ENCODE results near the gene NTM. TPM values are rescaled to one million over a fixed set of nuclear protein-coding genes. Genes with fewer than 3 reads are reported as not detected.

Gene NTM
- total RNA-seq, 2 donors from 2014 or later, result 0.26 to 3.6 TPM

DNA sequence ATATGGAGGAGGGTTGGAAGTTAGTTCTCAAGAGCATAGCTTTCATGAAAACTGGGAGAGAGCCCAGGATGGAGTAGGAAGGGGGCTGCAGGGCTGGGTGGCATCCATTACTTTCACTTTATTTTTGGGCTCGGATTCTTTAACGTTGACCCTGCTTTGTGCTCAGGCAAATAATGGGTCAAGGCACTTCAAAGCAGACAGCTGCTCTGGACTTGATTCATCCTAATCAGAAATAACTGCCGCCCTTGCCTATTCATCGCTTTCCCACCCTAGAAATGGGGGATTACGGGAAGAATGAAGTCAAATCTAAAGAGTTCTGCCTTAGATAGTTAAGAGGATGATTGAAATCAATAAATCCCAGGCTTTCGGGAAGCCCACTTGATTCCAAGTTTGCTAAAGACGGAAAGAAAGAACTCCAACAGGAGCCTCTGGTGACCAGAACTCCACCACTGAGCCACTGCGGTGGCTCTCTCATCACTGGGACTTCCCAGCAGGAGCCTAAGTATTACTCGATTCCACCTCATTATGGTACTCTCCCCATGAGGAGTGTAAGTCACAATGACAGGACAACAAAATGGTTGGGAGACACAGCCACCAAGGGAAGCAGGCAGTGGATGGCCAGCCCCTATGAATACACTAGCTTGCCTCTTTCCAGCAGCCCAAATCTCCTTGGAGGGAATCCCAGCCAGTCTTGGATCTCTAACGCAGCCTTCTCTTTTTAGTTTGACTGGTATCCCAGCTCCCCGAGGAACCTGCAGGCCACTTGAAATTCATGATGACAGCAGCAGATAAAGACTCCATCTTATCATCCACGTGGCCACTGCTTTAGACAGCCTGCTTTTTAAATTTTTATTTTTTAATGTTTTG is 815.5 kb downstream of the NTM start:
- DNase-seq (no peak), ATAC-seq (no peak)
- intact Hi-C loops (cut with DNase I), result no loop called here
- WGBS, 2 donors, result 63 to 68% methylated on average over 12 of the region's 12 CpGs
- TF ChIP-seq POLR2A (IDR thresholded peaks at IDR 0.05), result no peak
- TF ChIP-seq, protein P1, sequence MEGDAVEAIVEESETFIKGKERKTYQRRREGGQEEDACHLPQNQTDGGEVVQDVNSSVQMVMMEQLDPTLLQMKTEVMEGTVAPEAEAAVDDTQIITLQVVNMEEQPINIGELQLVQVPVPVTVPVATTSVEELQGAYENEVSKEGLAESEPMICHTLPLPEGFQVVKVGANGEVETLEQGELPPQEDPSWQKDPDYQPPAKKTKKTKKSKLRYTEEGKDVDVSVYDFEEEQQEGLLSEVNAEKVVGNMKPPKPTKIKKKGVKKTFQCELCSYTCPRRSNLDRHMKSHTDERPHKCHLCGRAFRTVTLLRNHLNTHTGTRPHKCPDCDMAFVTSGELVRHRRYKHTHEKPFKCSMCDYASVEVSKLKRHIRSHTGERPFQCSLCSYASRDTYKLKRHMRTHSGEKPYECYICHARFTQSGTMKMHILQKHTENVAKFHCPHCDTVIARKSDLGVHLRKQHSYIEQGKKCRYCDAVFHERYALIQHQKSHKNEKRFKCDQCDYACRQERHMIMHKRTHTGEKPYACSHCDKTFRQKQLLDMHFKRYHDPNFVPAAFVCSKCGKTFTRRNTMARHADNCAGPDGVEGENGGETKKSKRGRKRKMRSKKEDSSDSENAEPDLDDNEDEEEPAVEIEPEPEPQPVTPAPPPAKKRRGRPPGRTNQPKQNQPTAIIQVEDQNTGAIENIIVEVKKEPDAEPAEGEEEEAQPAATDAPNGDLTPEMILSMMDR (IDR thresholded peaks at IDR 0.05), result no peak
- Histone ChIP-seq H3K27ac (no peak overlapping the region), H3K9me3 (no peaks in the 10 kb centered on the region), H3K27me3 (peaks cover 0 to 4% of the 10 kb centered on the region in 2 donors), H3K36me3 (replicated peaks in 1 of 2; ENCODE audit: insufficient read depth in 1 of 2, low read depth in 2 of 2) (no peaks in the 10 kb centered on the region), H3K4me3 (no peak overlapping the region), H3K4me1 (no peaks in the 10 kb centered on the region)

DNA sequence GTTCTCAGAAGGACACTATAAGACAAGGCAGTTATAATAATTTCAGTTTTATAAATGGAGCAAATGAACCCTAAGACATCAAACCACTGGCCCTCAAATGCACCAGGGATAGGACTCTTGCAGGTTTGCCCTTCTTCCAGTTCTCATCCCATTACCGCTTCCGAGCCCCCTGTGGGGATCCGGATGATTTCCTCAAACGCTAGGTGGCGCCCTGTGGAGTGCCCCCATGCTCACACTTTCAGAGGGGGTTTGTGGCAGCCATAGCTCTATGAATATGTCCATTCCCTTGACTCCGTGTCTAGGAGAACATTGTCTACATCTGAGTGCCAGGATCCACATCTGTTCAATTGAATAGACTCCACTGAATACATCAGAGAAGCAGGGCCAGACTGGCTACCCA is 816.3 kb downstream of the NTM start:
- TF ChIP-seq, protein P1 (IDR thresholded peaks at IDR 0.05), result peak in 1 of 7 experiments; percentile 10
- no peak for TF ChIP-seq POLR2A (IDR thresholded peaks at IDR 0.05)
- intact Hi-C loops (cut with DNase I), result no loop called here
- Histone ChIP-seq H3K4me1 (no peaks in the 10 kb centered on the region), H3K4me3 (no peak overlapping the region), H3K27ac (no peak overlapping the region), H3K9me3 (peaks cover 0 to 5% (median 0%) of the 10 kb centered on the region in 3 donors), H3K27me3 (peaks cover 0 to 4% of the 10 kb centered on the region in 2 donors), H3K36me3 (replicated peaks in 1 of 2; ENCODE audit: insufficient read depth in 1 of 2, low read depth in 2 of 2) (no peaks in the 10 kb centered on the region)
- 50 to 52% methylated on average over 6 of the region's 6 CpGs for WGBS, 2 donors
- no peak for DNase-seq
- no peak for ATAC-seq

DNA sequence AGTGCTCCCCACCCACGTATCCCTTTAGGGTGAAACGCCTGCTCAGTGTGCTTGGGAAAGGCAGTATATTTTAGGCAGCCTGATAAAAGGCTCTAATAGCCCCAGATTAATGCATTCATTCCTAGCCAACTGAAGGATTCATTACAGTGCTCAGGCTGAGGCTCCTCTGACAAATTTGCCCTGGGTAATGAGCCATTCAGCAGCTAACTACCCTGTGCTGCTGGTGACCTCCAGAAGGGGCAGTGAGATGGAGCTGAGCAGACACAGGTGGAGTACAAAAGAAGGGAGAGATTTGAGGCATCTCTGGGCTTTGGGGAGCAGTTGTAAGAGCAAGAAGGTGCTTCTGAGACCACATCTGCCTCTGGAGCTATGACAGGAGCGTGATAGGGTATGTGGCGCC is 817.0 kb downstream of the NTM start:
- no peaks in the 10 kb centered on the region for H3K36me3 ChIP-seq (replicated peaks in 1 of 2; ENCODE audit: insufficient read depth in 1 of 2, low read depth in 2 of 2)
- no peak overlapping the region for H3K4me3 ChIP-seq
- TF ChIP-seq POLR2A (IDR thresholded peaks at IDR 0.05), result no peak
- TF ChIP-seq, protein P1 (IDR thresholded peaks at IDR 0.05), result no peak
- 67 to 68% methylated on average over 4 of the region's 4 CpGs for WGBS, 2 donors
- H3K4me1 ChIP-seq, result no peaks in the 10 kb centered on the region
- peaks cover 0 to 5% (median 0%) of the 10 kb centered on the region in 3 donors for H3K9me3 ChIP-seq
- DNase-seq (no peak), ATAC-seq (no peak)
- intact Hi-C loops (cut with DNase I), result no loop called here
- no peak overlapping the region for H3K27ac ChIP-seq
- H3K27me3 ChIP-seq, result peaks cover 0 to 4% of the 10 kb centered on the region in 2 donors

DNA sequence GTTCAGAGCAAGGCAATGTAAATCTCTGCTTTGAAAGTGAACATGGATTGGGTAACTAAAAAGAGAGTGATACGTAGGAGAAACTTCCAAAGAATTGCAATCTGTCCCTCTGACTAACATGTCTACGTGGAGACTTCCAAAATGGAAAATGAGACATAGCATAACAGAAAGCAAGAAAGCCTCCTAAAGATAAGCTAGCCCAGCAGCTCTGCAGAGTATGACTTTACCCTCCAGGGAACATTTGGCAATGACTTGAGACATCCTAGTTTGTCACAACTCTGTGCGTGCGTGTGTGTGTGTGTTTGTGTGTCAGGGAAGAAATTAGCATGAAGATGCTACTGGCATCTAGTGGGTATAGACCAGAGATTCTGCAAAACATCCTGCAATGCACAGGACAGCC is 817.4 kb downstream of the NTM start:
- Histone ChIP-seq H3K27ac (no peak overlapping the region), H3K4me3 (no peak overlapping the region), H3K9me3 (peaks cover 0 to 5% (median 0%) of the 10 kb centered on the region in 3 donors), H3K4me1 (no peaks in the 10 kb centered on the region), H3K36me3 (replicated peaks in 1 of 2; ENCODE audit: insufficient read depth in 1 of 2, low read depth in 2 of 2) (no peaks in the 10 kb centered on the region), H3K27me3 (peaks cover 0 to 4% of the 10 kb centered on the region in 2 donors)
- no peak for ATAC-seq
- intact Hi-C loops (cut with DNase I), result no loop called here
- TF ChIP-seq, protein P1 (IDR thresholded peaks at IDR 0.05), result no peak
- TF ChIP-seq POLR2A (IDR thresholded peaks at IDR 0.05), result no peak
- no peak for DNase-seq
- 60 to 75% methylated on average over 4 of the region's 4 CpGs for WGBS, 2 donors
